Motor neuron (in vitro differentiated cells): ENCODE data around the gene USP5. TPM values are rescaled to one million over a fixed set of nuclear protein-coding genes. Genes with fewer than 3 reads are reported as not detected.
"Not testable (repeated sequence)": the region's sequence is repeated elsewhere in the genome, so short reads cannot be mapped to it uniquely, and the experiment has no call there.

ENCODE experiments used
- ATAC-seq, 8 experiments: fragments of 200-7000 bp; cut with Tn5 transposase; replicated peaks in 6 of 8; 2 replicates each; pipeline ENCODE4 v1.8.0; 2021; ENCODE audit warnings: mild to moderate bottlenecking in 8 of 8, moderate library complexity in 8 of 8
- H3K27ac ChIP-seq, 2 donors: fragments of 250-450 bp; sonication (Bioruptor Pico); 2 replicates each; pipeline ENCODE4 v1.9.0; 2021; ENCODE audit warnings: antibody characterized with exemption in 2 of 2, mild to moderate bottlenecking in 2 of 2, moderate library complexity in 1 of 2
- H3K4me1 ChIP-seq, 2 donors: fragments of 250-450 bp; sonication (Bioruptor Pico); replicated peaks in 1 of 2; 2 replicates each; pipeline ENCODE4 v1.6.1; 2021; ENCODE audit warnings: antibody characterized with exemption in 2 of 2, mild to moderate bottlenecking in 2 of 2, moderate library complexity in 1 of 2
- H3K4me3 ChIP-seq, 5 donors: fragments of 250-450 bp; sonication (Bioruptor Pico); 2 replicates each; pipeline ENCODE4 v1.9.0; 2021; ENCODE audit warnings: antibody characterized with exemption in 5 of 5, mild to moderate bottlenecking in 5 of 5, moderate library complexity in 4 of 5
- WGBS, 10 experiments: fragments of 450-650 bp; shearing (Covaris generic); methylation state at CpG; one replicate each; pipeline ENCODE4 v1.0.0; 2022; 5-methylcytosine and 5-hydroxymethylcytosine counted together
- in situ Hi-C, 9 experiments: fragments of 400-800 bp; cut with MboI; loops; one replicate each; pipeline ENCODE4 v1.15.0; 2021; ENCODE audit warnings: low sequenced_read_pairs in 9 of 9, low pct_unique_long_range_greater_than_20kb in 2 of 9; ENCODE audit not compliant: unreplicated experiment in 9 of 9
- total RNA-seq, 8 experiments: library from RNA; unstranded; fragments of 300-600 nt; gene quantifications; 2 replicates each; pipeline versions ENCODE4 v1.2.3 to v1.2.4, GENCODE V29; 2022

The USP5 gene
- total RNA-seq, 8 experiments from 2014 or later = 52.3 to 122 (median 75.2) TPM

DNA sequence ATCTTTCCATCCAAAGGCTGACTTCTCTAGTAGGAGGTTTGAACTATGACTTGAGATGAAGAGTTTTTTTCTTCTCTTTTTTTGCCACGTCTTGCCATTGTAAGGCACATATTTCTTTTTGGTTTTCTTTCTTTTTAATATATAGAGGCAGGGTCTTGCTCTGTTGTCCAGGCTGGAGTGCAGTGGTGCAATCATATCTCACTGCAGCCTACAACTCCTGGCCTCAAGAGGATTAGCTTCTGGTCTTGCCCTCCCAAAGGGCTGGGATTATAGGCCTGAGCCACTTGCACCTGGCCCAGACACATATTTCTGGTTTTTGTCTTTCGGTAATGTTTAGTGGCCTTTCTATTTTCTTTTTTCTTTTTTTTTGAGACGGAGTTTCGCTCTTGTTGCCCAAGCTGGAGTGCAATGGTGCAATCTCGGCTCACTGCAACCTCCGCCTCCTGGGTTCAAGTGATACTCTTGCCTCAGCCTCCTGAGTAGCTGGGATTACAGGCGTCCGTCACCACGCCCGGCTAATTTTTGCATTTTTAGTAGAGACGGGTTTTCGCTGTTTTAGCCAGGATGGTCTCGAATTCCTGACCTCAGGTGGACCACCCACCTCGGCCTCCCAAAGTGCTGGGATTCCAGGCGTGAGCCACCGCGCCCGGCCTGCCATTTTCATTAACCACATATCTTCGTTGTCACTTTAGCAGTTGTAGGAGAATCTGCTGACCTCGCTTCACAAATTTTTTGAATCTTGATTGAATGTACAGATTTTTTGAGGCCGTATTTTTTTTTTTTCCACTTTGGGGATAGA is 38.0 kb downstream of the USP5 start:
- in situ Hi-C loops, H3K4me3 ChIP-seq, ATAC-seq: not testable (repeated sequence)
- peak overlapping the region in 1 of 2 donors; percentile 78 for H3K27ac ChIP-seq
- peaks cover 20 to 21% of the 10 kb centered on the region in 2 donors for H3K4me1 ChIP-seq
- 80 to 100% (median 95%) methylated on average over 1 to 19 of the region's 21 CpGs; no CpG with 5 or more reads in 1 of the 10 experiments for WGBS, 10 experiments

DNA sequence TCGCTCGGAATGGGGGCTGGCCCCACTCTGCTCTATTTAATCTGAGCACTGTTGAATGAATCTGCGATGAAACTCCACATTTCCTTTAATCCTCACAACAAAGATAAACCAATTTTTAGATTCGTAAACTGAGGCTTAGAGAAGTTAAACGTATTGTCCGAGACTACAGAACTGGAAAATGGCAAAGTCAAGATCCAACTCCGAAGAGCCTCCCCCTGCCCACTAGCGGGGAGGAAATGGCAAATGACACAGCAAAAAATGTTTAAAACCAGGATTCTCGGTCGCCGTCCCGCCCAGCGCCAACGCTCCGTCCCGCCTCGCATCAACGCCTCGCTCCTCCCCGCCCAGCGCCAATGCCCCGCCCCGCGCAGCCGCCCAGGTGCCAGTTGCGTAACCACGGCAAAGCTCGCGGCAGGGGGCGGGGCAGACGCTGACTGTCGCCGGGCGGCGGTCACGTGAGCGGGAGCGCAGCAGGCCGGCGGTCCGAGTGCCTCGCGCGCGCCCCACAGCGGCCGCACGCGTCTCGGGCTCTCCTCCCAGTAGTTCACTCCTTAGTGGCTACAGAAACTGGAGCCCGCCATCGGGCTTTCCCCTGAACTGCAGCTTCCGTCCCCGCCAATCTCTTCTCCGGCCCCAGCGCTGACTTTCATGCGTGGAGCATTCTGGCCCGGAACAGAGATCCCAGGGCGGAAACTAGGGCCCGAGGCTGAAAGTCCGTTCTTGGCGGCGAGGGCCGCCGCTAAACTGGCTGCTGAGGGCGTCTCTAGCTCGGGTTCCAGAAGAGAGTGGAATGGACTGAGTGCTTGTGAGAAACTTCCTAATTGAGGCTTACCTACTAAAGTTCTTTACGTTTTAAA is 39.1 kb downstream of the USP5 start:
- WGBS, 10 experiments = 0 to 20% (median 6%) methylated on average over 1 to 18 of the region's 68 CpGs
- H3K27ac ChIP-seq = peak overlapping the region; percentile 58 to 78
- in situ Hi-C loops = no loop called here
- H3K4me1 ChIP-seq = peaks cover 12 to 14% of the 10 kb centered on the region in 2 donors
- ATAC-seq = peak; percentile 95 to 98 (median 96)
- peak overlapping the region; percentile 33 to 41 (median 37) for H3K4me3 ChIP-seq

DNA sequence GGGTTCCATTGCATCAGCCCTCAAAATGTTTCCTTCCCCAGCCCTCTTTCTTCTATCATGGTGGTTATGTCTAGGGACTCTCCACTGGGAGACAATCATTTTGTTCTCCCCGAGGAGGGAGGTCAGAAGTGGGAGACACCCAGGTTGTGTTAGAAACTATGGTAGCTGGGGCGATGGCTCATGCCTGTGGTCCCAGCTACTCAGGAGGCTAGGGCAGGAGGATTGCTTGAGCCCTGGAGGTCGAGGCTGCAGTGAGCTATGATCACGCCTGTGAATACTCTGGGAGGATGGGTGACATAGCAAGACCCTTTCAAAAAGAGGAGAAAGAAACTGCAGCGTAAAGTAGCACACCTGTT is 39.7 kb downstream of the USP5 start:
- WGBS, 10 experiments = 65 to 100% (median 86%) methylated on average over 1 to 5 of the region's 5 CpGs; no CpG with 5 or more reads in 4 of the 10 experiments
- Histone ChIP-seq H3K27ac (peak overlapping the region in 1 of 2 donors; percentile 63), H3K4me3 (peak overlapping the region; percentile 27 to 41 (median 33)), H3K4me1 (peaks cover 8 to 9% of the 10 kb centered on the region in 2 donors)
- in situ Hi-C loops = no loop called here
- ATAC-seq = peak in 2 of 8 experiments; percentile 1 to 3

DNA sequence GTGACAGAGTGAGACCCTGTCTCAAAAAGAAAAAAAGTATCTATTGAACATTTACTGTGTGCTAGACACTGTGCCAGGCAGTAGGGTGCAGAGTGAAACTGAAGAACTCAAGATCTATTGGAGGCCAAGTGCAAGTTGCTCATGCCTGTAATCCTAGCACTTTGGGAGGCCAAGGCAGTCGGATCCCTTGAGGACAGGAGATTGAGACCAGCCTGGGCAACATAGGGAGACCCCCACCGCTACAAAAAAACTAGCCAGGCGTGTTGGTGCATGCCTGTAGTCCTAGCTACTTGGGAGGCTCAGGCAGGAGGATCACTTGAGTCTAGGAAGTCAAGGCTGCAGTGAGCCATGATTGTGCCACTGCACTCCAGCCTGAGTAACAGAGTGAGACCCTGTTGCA is 40.7 kb downstream of the USP5 start:
- ATAC-seq, H3K4me3 ChIP-seq, H3K27ac ChIP-seq, H3K4me1 ChIP-seq, in situ Hi-C loops: not testable (repeated sequence)
- WGBS, 10 experiments = 72 to 100% (median 94%) methylated on average over 1 to 3 of the region's 3 CpGs; no CpG with 5 or more reads in 5 of the 10 experiments

DNA sequence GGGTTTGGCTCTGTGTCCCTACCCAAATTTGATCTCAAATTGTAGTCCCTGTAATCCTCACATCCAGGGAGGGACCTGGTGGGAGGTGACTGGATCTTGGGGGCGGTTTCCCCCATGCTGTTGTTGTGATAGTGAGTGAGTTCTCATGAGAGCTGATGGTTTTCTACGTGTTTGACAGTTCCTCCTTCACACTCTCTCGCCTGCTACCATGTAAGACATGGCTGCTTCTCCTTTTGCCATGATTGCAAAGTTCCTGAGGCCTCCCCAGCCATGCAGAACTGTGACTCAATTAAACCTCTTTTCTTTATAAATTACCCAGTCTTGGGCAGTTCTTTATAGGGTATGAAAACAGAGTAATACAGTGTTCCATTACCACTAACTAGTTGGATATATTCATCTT is 42.4 kb downstream of the USP5 start:
- 44 to 100% (median 74%) methylated on average over 1 to 2 of the region's 3 CpGs; no CpG with 5 or more reads in 4 of the 10 experiments for WGBS, 10 experiments
- Histone ChIP-seq H3K27ac (no peak overlapping the region), H3K4me1 (peaks cover 5 to 8% of the 10 kb centered on the region in 2 donors), H3K4me3 (no peak overlapping the region)
- in situ Hi-C loops = no loop called here
- no peak for ATAC-seq

DNA sequence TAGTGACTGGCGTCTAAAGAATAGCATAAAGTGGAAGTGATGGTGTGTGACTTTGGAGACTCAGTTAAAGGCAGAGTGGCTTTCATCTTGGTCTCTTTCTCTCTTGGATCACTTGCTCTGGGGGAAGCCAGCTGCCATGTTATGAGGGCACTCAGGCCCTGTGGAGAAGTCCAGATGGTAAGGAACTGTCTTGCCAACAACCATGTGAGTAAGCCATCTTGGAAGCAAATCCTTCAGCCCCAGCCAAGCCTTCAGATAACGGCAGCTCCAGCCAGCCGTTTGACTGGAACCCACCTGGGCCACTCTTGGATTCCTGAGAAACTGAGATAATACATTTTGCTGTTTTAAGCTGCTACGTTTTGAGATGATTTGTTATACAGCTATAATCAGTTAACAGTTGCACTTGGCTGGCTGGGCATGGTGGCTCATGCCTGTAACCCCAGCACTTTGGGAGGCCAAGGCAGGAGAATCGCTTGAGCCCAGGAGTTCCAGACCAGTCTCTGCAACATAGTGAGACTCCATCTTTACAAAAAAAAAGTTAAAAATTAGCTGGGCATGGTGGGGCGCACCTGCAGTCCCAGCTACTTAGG is 45.0 kb downstream of the USP5 start:
- in situ Hi-C loops = no loop called here
- H3K27ac ChIP-seq = no peak overlapping the region
- 38 to 94% (median 70%) methylated on average over 1 to 5 of the region's 6 CpGs; no CpG with 5 or more reads in 1 of the 10 experiments for WGBS, 10 experiments
- peaks cover 5 to 12% of the 10 kb centered on the region in 2 donors for H3K4me1 ChIP-seq
- ATAC-seq = no peak
- H3K4me3 ChIP-seq = no peak overlapping the region

DNA sequence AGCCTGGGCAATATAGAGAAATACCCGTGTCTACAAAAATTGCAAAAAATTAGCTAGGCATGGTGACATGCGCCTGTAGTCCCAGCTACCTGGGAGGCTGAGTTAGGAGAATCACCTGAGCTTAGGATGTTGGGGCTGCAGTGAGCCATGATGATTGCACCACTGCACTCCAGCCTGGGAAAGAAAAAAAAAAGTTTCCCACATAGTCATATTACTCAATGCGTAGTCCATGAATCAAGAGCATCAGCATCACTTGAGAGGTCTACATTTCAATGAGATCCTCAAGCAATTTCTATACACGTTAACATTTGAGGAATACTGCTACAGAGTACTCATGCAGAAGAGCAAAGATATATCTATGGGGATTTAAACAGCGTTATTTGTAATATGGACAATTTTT is 47.5 kb downstream of the USP5 start:
- Histone ChIP-seq H3K4me1 (peaks cover 15 to 22% of the 10 kb centered on the region in 2 donors), H3K4me3 (no peak overlapping the region), H3K27ac (no peak overlapping the region)
- ATAC-seq = no peak
- WGBS, 10 experiments = 67 to 100% (median 92%) methylated on average over 1 to 5 of the region's 5 CpGs; no CpG with 5 or more reads in 2 of the 10 experiments
- in situ Hi-C loops = no loop called here

DNA sequence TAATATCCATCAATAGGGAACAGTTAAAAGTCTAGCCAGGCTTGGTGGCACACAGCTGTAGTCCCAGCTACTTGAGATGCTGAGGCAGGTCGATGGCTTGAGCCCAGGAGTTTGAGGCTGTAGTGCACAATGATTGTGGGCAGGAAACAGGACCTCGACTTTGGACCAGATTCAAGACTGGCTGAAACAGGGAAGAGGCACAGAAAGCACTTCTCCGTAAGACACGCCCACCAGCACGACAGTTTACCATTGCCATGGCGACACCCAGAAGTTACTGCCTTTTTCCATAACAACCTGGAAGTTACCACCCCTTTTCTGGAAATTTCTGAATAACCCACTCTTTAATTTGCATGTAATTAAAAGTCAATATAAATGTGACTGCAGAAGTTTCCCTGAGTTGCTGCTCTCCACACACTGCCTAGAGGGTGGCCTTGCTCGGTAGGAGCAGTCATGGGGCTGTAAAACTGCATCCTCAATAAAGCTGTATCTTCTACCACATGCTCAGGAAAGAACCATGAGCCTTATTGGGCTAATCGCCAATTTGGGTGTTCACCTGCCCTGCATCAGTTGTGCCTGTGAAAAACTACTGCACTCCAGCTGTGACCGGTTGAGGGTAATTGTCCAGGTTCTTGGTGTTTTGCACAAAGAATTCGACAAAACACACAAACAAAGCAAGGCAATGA is 48.0 kb downstream of the USP5 start:
- in situ Hi-C loops = no loop called here
- 0 to 100% (median 67%) methylated on average over 1 to 10 of the region's 10 CpGs; no CpG with 5 or more reads in 2 of the 10 experiments for WGBS, 10 experiments

DNA sequence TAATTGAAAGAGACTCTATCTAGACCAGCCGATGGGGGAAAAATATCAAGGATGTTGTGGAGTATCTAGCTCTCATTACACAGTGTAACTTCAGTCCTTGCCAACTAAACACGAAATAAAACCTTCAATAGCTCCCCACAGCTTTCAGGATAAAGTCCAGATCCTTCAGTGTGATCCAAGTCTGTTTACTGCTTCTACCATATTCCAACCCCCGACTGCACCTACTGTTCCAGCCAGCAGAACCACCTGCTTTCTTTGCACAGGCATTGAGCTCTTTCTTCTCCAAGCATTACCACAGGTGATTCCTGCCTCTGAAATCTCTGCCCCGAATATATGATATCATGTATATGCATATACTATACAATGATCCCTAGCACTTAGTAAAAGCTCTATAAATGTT is 50.5 kb downstream of the USP5 start:
- H3K4me1 ChIP-seq = peaks cover 22 to 28% of the 10 kb centered on the region in 2 donors
- H3K4me3 ChIP-seq = no peak overlapping the region
- in situ Hi-C loops = no loop called here
- WGBS, 10 experiments = 70 to 88% (median 82%) methylated on average over 1 to 3 of the region's 4 CpGs; no CpG with 5 or more reads in 6 of the 10 experiments
- ATAC-seq = no peak
- H3K27ac ChIP-seq = no peak overlapping the region

More for the DNA sequence above, 48.0 kb downstream of the USP5 start:
- peak; percentile 3 to 40 (median 24) for ATAC-seq
- Histone ChIP-seq H3K4me3 (no peak overlapping the region), H3K27ac (peak overlapping the region in 1 of 2 donors; percentile 23), H3K4me1 (peaks cover 16 to 22% of the 10 kb centered on the region in 2 donors)

DNA sequence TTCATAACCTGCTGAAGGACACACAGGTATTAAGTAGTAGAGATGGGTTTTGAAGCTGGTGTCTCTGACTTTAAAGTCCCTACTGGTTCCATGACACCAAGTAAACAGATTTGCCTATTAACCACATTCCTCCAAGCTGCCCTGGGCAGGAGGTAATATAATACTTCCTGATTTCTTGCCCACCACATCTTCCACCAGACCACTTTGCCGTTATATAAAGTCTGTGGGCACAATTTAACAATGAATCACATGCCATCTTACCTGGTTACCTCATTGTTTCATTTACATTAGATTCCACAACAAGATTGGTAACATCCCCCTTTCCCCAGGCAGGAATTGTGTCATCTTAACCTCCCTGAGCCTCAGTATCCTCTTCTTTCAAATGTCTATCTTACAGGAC is 51.8 kb downstream of the USP5 start:
- Histone ChIP-seq H3K4me3 (peak overlapping the region in 1 of 5 donors; percentile 43), H3K27ac (peak overlapping the region; percentile 79 to 89), H3K4me1 (peaks cover 22 to 28% of the 10 kb centered on the region in 2 donors)
- in situ Hi-C loops = no loop called here
- ATAC-seq = no peak
- WGBS, 10 experiments = 67 to 100% (median 100%) methylated on average over 1 of the region's 1 CpG; no CpG with 5 or more reads in 5 of the 10 experiments

DNA sequence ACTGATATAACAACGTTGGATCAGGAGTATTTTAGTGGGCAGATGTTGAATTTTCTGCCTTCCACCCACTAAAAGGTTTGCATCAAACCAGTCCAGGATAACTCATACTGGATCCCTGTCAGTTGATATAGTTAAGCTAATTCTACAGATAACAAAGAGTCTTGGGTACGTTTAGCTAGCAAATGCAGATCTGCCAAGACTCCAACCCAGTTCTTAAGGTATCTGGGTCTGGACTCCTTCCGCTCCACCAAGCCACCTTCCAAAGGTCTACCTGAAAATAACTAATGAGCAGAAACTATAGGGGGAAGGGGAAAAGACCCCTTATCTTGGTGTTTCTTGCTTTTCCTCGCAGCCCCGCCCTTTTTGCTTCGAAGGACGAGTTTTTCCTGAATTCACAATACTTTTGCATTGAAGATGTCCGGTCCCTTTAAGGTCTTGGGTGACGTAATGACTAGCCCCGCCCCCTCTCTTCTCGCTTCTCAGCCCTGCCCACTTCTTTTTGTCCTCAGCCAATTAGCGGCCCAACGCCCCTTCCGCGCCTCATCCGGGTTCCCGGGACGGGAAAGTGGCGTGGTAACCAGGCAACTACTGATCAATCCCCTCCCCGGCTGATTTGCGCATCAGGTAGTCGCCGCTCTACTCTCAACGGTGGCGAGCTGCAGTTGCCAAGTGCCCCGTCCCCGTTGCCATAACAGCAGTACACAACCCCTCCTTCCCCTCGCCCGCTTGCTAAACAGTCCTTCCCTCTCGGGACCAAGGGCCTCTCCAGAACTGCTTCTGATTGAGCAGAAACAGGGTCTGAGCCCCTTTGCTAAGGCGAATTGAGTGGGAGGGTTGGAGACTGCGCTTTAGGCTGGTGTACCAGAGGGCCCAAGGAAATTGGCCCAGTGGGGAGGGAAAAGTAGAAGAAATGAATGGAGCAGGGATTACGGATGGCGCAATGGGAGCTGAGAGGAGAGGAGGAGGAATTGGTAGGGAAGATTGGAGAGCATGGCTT is 52.6 kb downstream of the USP5 start, which contains the start of gene LRRC23:
Gene LRRC23 (plus strand): TSS at position 543 of the 997 bp plus-strand sequence. CDS start 812 bp downstream, outside the sequence.
- in situ Hi-C loops = no loop called here
- H3K4me1 ChIP-seq = peaks cover 21 to 24% of the 10 kb centered on the region in 2 donors
- WGBS, 10 experiments = 0 to 47% (median 13%) methylated on average over 1 to 15 of the region's 34 CpGs; no CpG with 5 or more reads in 1 of the 10 experiments
- peak within 1 kb of the TSS; percentile 79 to 89 for H3K27ac ChIP-seq
- ATAC-seq = peak; percentile 93 to 97 (median 94)
- H3K4me3 ChIP-seq = peak within 1 kb of the TSS; percentile 31 to 48 (median 43)
